Neuron (in vitro differentiated cells): Measurements from ENCODE around the gene RBMS3.
A peak's percentile ranks its signal among the peaks of the same experiment; 100 is the strongest.
"Not testable (repeated sequence)": the region's sequence is repeated elsewhere in the genome, so short reads cannot be mapped to it uniquely, and the experiment has no call there.

Experiments used
- H2AFZ ChIP-seq: one replicate; pipeline ENCODE4 v1.6.1; 2013; ENCODE audit warnings: low read depth, mild to moderate bottlenecking, inconsistent platforms, low read length, moderate library complexity
- H3K27me3 ChIP-seq: one replicate; pipeline ENCODE4 v1.6.1; 2013; ENCODE audit warnings: low read length; ENCODE audit not compliant: insufficient read depth
- H3K36me3 ChIP-seq: one replicate; pipeline ENCODE4 v1.6.1; 2013; ENCODE audit warnings: low read length; ENCODE audit not compliant: insufficient read depth
- H3K4me1 ChIP-seq: one replicate; pipeline ENCODE4 v1.6.1; 2013; ENCODE audit warnings: low read length; ENCODE audit not compliant: insufficient read depth
- H3K4me3 ChIP-seq: 2 replicates; pipeline ENCODE4 v1.5.1; 2013; ENCODE audit warnings: mild to moderate bottlenecking, low read length, moderate library complexity
- H3K9me3 ChIP-seq: one replicate; pipeline ENCODE4 v1.6.1; 2013; ENCODE audit warnings: low read length

The RBMS3 gene

GRCh38 chr3:29653680-29654079 is 372.8 kb downstream of the RBMS3 start:
- Histone ChIP-seq H2AFZ (no peak overlapping the region), H3K4me3 (no peak overlapping the region), H3K36me3 (no peaks in the 10 kb centered on the region), H3K4me1 (peaks cover 19% of the 10 kb centered on the region), H3K27me3 (no peaks in the 10 kb centered on the region), H3K9me3 (no peaks in the 10 kb centered on the region)

- Histone ChIP-seq H3K4me3 (no peak overlapping the region), H3K9me3 (no peaks in the 10 kb centered on the region), H3K36me3 (no peaks in the 10 kb centered on the region), H3K4me1 (peaks cover 19% of the 10 kb centered on the region), H2AFZ (no peak overlapping the region), H3K27me3 (no peaks in the 10 kb centered on the region)
Measured at GRCh38 chr3:29655015-29655747, 374.3 kb downstream of the RBMS3 start.

GRCh38 chr3:29665688-29666087 is 384.8 kb downstream of the RBMS3 start:
- Histone ChIP-seq H3K4me1 (no peaks in the 10 kb centered on the region), H3K36me3 (no peaks in the 10 kb centered on the region), H2AFZ (no peak overlapping the region), H3K27me3 (no peaks in the 10 kb centered on the region), H3K9me3 (no peaks in the 10 kb centered on the region), H3K4me3 (no peak overlapping the region)

- Histone ChIP-seq H3K4me1 (no peaks in the 10 kb centered on the region), H2AFZ (no peak overlapping the region), H3K9me3 (no peaks in the 10 kb centered on the region), H3K27me3 (no peaks in the 10 kb centered on the region), H3K36me3 (no peaks in the 10 kb centered on the region), H3K4me3 (no peak overlapping the region)
Measured at GRCh38 chr3:29668233-29668632, 387.4 kb downstream of the RBMS3 start.

GRCh38 chr3:29668728-29669127 is 387.9 kb downstream of the RBMS3 start:
- H3K27me3 ChIP-seq = no peaks in the 10 kb centered on the region
- H3K4me3 ChIP-seq = no peak overlapping the region
- no peaks in the 10 kb centered on the region for H3K4me1 ChIP-seq
- H2AFZ ChIP-seq = no peak overlapping the region
- H3K9me3 ChIP-seq = no peaks in the 10 kb centered on the region
- H3K36me3 ChIP-seq = no peaks in the 10 kb centered on the region

GRCh38 chr3:29670476-29670875 is 389.6 kb downstream of the RBMS3 start:
- H3K9me3 ChIP-seq, H3K27me3 ChIP-seq, H3K4me3 ChIP-seq, H3K36me3 ChIP-seq, H3K4me1 ChIP-seq, H2AFZ ChIP-seq: not testable (repeated sequence)

- Histone ChIP-seq H3K9me3 (peaks cover 1% of the 10 kb centered on the region), H3K27me3 (no peaks in the 10 kb centered on the region), H3K36me3 (no peaks in the 10 kb centered on the region), H3K4me1 (peaks cover 8% of the 10 kb centered on the region), H2AFZ (no peak overlapping the region), H3K4me3 (no peak overlapping the region)
Measured at GRCh38 chr3:29677421-29677820, 396.6 kb downstream of the RBMS3 start.

- H3K4me1 ChIP-seq = peaks cover 11% of the 10 kb centered on the region
- H2AFZ ChIP-seq = peak overlapping the region; percentile 51
- no peak overlapping the region for H3K4me3 ChIP-seq
- peaks cover 1% of the 10 kb centered on the region for H3K9me3 ChIP-seq
- no peaks in the 10 kb centered on the region for H3K36me3 ChIP-seq
- H3K27me3 ChIP-seq = no peaks in the 10 kb centered on the region
Measured at GRCh38 chr3:29679944-29680343, 399.1 kb downstream of the RBMS3 start.

GRCh38 chr3:29683018-29683993 is 402.4 kb downstream of the RBMS3 start:
- Histone ChIP-seq H3K4me3 (no peak overlapping the region), H3K9me3 (no peaks in the 10 kb centered on the region), H3K36me3 (no peaks in the 10 kb centered on the region), H3K4me1 (peaks cover 15% of the 10 kb centered on the region), H2AFZ (no peak overlapping the region), H3K27me3 (no peaks in the 10 kb centered on the region)

GRCh38 chr3:29686889-29687592 is 406.2 kb downstream of the RBMS3 start:
- H3K27me3 ChIP-seq = no peaks in the 10 kb centered on the region
- no peak overlapping the region for H3K4me3 ChIP-seq
- H2AFZ ChIP-seq = peak overlapping the region; percentile 54
- H3K36me3 ChIP-seq = no peaks in the 10 kb centered on the region
- H3K4me1 ChIP-seq = peaks cover 7% of the 10 kb centered on the region
- no peaks in the 10 kb centered on the region for H3K9me3 ChIP-seq

GRCh38 chr3:29690686-29691353 is 409.9 kb downstream of the RBMS3 start:
- Histone ChIP-seq H3K4me1 (peaks cover 32% of the 10 kb centered on the region), H3K9me3 (no peaks in the 10 kb centered on the region), H3K4me3 (no peak overlapping the region), H3K27me3 (no peaks in the 10 kb centered on the region), H3K36me3 (no peaks in the 10 kb centered on the region), H2AFZ (no peak overlapping the region)

- H3K27me3 ChIP-seq = no peaks in the 10 kb centered on the region
- H2AFZ ChIP-seq = peak overlapping the region; percentile 10
- H3K36me3 ChIP-seq = no peaks in the 10 kb centered on the region
- peaks cover 32% of the 10 kb centered on the region for H3K4me1 ChIP-seq
- no peak overlapping the region for H3K4me3 ChIP-seq
- H3K9me3 ChIP-seq = no peaks in the 10 kb centered on the region
Measured at GRCh38 chr3:29693863-29694262, 413.0 kb downstream of the RBMS3 start.
